GM12872 (cell line): Measurements from ENCODE around the gene MYO18A.

ENCODE experiments used
- TF ChIP-seq, protein P1 (sequence below): IDR thresholded peaks from 3 replicates; pipeline ENCODE4 v1.5.1; 2011; ENCODE audit warnings: low read depth, mild to moderate bottlenecking, low read length, moderate library complexity; ENCODE audit not compliant: insufficient read depth

MYO18A gene

DNA sequence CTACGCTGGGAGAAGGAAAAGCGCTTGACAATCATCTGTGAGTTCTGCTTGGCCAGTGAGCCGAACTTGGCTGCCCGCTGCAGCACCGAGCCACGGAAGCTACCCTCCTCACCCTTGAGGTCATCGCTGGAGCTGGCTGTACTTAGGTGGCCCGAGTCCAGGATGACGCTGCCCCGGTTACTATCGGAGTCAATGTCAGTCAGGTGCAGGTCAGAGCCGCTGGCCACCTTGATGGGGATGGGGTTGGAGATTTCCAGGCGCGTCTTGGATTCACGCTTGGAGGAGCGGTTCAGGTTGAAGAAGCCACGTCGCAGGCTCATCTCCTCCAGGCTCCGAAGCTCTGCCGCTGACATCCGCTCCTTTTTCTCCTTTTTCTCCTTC is 13.7 kb downstream of the MYO18A start:
- TF ChIP-seq, protein P1, sequence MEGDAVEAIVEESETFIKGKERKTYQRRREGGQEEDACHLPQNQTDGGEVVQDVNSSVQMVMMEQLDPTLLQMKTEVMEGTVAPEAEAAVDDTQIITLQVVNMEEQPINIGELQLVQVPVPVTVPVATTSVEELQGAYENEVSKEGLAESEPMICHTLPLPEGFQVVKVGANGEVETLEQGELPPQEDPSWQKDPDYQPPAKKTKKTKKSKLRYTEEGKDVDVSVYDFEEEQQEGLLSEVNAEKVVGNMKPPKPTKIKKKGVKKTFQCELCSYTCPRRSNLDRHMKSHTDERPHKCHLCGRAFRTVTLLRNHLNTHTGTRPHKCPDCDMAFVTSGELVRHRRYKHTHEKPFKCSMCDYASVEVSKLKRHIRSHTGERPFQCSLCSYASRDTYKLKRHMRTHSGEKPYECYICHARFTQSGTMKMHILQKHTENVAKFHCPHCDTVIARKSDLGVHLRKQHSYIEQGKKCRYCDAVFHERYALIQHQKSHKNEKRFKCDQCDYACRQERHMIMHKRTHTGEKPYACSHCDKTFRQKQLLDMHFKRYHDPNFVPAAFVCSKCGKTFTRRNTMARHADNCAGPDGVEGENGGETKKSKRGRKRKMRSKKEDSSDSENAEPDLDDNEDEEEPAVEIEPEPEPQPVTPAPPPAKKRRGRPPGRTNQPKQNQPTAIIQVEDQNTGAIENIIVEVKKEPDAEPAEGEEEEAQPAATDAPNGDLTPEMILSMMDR, result no peak

DNA sequence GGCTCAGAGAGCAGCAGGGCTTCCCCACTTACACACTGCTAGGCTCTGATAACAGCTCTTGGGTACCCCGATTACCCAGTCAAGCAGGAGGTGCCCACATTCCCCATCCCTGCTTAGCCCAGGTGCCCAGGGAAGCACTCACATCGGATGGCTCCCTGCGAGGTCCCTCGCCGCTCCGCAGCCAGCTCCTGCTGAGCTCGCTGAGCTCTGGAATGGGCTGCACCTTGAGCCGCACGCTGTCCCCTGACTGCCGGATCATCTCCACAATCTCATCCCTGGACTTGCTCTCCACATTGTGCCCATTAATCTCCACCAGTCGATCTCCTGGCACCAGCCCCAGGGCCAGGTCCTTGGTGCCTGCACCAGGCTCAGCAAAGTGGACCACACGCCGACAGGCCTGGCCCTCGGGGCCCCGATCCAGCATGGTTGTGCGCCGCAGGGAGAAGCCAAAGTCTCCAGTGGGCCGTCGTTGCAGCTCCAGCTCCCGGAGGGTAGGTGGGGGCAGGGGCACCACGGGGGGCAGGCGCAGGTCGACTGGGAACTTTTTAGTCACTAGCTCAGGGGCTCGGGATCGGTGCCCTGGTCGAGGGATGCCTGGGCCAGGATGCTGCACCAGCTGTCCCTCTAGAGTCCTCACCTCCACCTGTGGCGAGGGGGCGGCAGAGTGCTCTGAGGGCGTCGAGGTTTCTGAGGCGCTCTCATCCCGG is 14.2 kb downstream of the MYO18A start:
- TF ChIP-seq, protein P1, result no peak

DNA sequence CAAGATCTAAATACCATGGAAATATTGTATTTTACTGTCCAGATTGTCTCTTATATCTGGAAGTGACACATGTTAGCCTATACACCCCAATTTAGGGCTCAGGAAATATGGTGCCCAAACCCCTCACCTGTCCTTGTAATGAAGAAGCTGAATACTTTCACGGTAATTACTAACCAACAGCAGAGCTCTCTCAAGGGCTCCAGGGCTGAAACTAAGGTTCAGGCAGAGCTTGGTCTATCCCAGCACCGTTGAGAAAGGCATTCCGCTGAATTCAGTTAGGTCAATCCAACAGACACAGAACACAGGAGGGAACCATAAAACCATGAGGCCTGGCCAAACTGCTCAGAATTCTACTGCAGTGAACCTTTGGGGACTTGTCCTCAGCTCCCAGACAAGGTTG is 14.9 kb downstream of the MYO18A start:
- TF ChIP-seq, protein P1, result no peak

DNA sequence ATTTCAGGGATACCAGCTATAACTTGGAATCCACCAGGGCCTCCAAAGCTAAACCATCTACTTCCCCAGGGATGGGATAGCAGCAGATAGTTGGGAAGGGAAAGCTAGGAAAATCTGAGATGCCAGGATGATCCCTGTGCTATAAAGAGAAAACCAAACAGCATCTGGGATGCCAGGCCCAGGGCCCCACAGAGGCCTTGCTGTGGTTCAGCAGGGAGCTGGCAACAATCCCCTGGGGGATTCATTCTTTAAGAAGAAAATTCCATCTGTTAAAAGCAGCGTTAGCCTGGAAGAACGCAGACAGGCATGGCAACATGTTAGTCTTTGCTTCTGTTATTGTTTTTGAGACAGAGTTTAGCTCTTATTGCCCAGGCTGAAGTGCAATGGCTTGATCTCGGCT is 16.6 kb downstream of the MYO18A start:
- TF ChIP-seq, protein P1, result no peak

DNA sequence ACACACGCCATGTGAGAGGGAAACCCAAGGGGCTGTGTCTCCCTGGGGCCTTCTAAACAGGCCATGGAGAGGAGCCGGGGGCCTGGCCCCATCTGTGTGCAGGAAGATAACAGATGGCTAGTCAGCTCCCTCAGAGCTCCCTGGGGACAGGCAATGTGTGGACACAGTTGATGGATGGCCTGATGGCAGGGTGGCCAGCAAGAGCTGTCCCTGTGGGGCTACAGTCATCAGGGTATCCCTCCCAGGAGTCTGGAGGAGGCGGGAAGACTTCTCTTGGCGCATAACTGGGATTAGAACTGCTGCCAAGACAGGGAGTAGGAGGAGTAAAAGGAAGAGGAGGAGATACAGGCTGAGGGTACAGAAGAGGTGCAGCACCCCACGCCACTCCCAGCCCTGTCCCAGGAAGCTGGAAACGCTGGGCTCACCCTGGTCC is 17.3 kb downstream of the MYO18A start:
- TF ChIP-seq, protein P1, result no peak

DNA sequence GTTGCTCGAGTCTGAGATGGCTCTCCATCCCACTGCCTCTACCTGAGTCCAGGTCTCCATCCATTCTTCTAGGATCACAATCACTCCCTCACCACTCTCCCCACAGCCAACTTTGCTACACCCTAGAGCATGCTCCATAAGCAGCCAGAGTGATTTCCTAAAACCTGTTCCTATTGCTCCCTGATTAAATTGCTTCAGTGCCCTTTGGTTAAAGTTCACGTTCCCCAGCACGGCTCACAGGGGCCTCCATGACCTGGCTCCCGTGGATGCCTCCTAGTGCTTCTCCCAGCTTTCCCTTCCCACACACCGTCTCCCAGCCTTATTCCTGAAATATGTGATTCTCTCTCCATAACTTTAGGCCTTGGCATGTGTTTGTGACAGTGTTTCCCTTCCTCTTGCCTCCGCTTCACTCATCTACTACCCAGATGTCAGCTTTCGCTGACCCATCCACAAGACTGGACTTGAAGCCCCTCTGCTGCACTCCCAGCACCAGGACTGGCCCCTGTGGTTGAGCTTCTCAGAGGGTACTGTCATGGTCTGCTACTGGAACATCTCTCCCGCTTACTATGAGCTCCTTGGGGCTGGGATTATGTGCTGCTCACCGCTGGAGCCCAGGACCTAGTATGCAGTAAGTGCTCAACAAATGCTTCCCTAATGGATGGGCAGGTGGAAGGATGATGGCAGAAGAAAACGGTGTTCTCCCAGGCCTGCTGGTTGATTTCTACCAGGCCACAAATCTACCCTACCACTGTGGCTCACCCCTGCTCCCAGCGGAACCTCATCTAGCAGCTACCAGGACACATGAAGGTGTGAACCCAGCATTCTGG is 17.9 kb downstream of the MYO18A start:
- TF ChIP-seq, protein P1, result no peak

DNA sequence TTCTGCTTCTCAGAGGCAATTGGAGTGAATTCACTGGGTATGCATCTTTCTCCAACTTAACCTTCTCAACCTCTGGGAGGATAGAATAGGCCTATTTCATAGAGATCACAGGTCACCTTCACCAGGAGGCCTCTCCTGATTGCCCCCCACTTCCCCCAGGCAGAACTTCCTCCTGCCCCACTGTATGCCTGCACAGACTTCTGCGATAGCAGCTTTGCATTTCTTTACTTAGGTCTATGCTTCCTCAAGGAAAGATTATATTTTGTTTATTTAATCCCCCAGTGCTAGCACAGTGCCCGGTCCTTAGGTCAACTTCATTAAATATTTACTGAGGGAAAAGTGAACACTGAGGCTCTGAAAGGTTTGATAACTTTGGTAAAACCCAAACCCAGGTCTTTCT is 19.9 kb downstream of the MYO18A start:
- TF ChIP-seq, protein P1, result no peak
